ENCODE results near the gene ADGRG7. TPM values are rescaled to one million over a fixed set of nuclear protein-coding genes. Genes with fewer than 3 reads are reported as not detected.
"Not testable (repeated sequence)": the region's sequence is repeated elsewhere in the genome, so short reads cannot be mapped to it uniquely, and the experiment has no call there.

The ADGRG7 gene
- total and polyA plus RNA-seq, 9 of the 15 experiments (the other 6 are each of a cell fraction or from before 2014, with no cell fraction given): 0.03 TPM; not detected in 7

DNA sequence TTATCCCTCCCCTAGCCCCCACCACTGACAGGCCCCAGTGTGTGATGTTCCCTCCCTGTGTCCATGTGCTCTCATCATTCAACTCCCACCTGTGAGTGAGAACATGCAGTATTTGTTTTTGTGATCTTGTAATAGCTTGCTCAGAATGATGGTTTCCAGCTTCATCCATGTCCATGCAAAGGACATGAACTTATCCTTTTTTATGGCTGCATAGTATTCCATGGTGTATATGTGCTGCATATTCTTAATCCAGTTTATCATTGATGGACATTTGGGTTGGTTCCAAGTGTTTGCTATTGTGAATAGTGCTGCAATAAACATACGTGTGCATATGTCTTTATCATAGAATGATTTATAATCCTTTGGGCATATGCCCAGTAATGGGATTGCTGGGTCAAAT is 57.9 kb downstream of the ADGRG7 start:
- no CpG with 5 or more reads among the region's 1 CpG for WGBS (ENCODE audit: insufficient coverage, low coverage, missing lambda C conversion rate)
- in situ Hi-C loops (cut with MboI); H3K27ac ChIP-seq (ENCODE audit: extremely low read depth, low read depth, low read length): not testable (repeated sequence)

DNA sequence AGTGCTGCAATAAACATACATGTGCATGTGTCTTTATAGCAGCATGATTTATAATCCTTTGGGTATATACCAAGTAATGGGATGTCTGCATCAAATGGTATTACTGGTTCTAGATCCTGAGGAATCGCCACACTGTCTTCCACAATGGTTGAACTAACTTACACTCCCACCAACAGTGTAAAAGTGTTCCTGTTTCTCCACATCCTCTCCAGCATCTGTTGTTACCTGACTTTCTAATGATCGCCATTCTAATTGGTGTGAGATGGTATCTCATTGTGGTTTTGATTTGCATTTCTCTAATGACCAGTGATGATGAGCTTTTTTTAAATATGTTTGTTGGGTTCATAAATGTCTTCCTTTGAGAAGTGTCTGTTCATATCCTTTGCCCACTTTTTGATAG is 61.6 kb downstream of the ADGRG7 start:
- H3K4me3 ChIP-seq; H3K79me2 ChIP-seq (ENCODE audit: control insufficient read depth, insufficient read depth, low read length); POLR2A ChIA-PET; H3K9ac ChIP-seq (ENCODE audit: insufficient read depth in 1 of 2, low read depth in 2 of 2, low read length in 2 of 2); H3K9me1 ChIP-seq (ENCODE audit: control insufficient read depth, insufficient read depth, low read length); H2AFZ ChIP-seq (ENCODE audit: low read depth, low read length); H4K20me1 ChIP-seq (replicated peaks; ENCODE audit: control insufficient read depth, insufficient read depth, low read length); in situ Hi-C loops (cut with MboI); H3K4me2 ChIP-seq (ENCODE audit: insufficient read depth, low read length); H3K27me3 ChIP-seq (ENCODE audit: control insufficient read depth in 2 of 2, insufficient read depth in 2 of 2, low read length in 2 of 2); intact Hi-C loops (cut with micrococcal nuclease); H3K4me1 ChIP-seq (replicated peaks in 1 of 2; ENCODE audit: control insufficient read depth in 2 of 2, insufficient read depth in 2 of 2, low read length in 2 of 2); BruUV-seq (replicated peaks); ATAC-seq; FAIRE-seq; DNase-seq (ENCODE audit: extremely low read depth in 1 of 4, low spot score in 3 of 4); CTCF ChIA-PET (ENCODE audit: low intra/inter-chr PET ratio); H3K27ac ChIP-seq (ENCODE audit: extremely low read depth, low read depth, low read length); H3K9me3 ChIP-seq (replicated peaks; ENCODE audit: control insufficient read depth, insufficient read depth, low read depth, low read length); H3K36me3 ChIP-seq (ENCODE audit: control insufficient read depth, insufficient read depth, low read length): not testable (repeated sequence)
- 44% methylated on average over 2 of the region's 2 CpGs for WGBS (ENCODE audit: insufficient coverage, low coverage, missing lambda C conversion rate)
- peak; percentile 92 for TF ChIP-seq ZNF184 (CRISPR knock-in tag; IDR thresholded peaks at IDR 0.05)

More for the DNA sequence above, 57.9 kb downstream of the ADGRG7 start:
- DNase-seq (ENCODE audit: extremely low read depth in 1 of 4, low spot score in 3 of 4); H3K79me2 ChIP-seq (ENCODE audit: control insufficient read depth, insufficient read depth, low read length); POLR2A ChIA-PET; H3K9me1 ChIP-seq (ENCODE audit: control insufficient read depth, insufficient read depth, low read length); BruUV-seq (replicated peaks); H3K36me3 ChIP-seq (ENCODE audit: control insufficient read depth, insufficient read depth, low read length); H3K27me3 ChIP-seq (ENCODE audit: control insufficient read depth in 2 of 2, insufficient read depth in 2 of 2, low read length in 2 of 2); H3K4me2 ChIP-seq (ENCODE audit: insufficient read depth, low read length); H3K4me1 ChIP-seq (replicated peaks in 1 of 2; ENCODE audit: control insufficient read depth in 2 of 2, insufficient read depth in 2 of 2, low read length in 2 of 2); H3K4me3 ChIP-seq; H4K20me1 ChIP-seq (replicated peaks; ENCODE audit: control insufficient read depth, insufficient read depth, low read length); CTCF ChIA-PET (ENCODE audit: low intra/inter-chr PET ratio); FAIRE-seq; H2AFZ ChIP-seq (ENCODE audit: low read depth, low read length); H3K9ac ChIP-seq (ENCODE audit: insufficient read depth in 1 of 2, low read depth in 2 of 2, low read length in 2 of 2); H3K9me3 ChIP-seq (replicated peaks; ENCODE audit: control insufficient read depth, insufficient read depth, low read depth, low read length); ATAC-seq: not testable (repeated sequence)
- TF ChIP-seq BCOR (IDR thresholded peaks at IDR 0.05) (peak; percentile 52), KDM1A (IDR thresholded peaks at IDR 0.05) (peak; percentile 10 to 20; a peak in 2 of 4 replicates), ZNF146 (CRISPR knock-in tag; IDR thresholded peaks at IDR 0.05; ENCODE audit: unreplicated experiment) (peak; percentile 70)
- intact Hi-C loops (cut with micrococcal nuclease): loop anchor here (5.0 kb wide), 1 partner anchor 40 kb away; the partner anchor contains the start of gene TFG
